H9 (cell line): ENCODE data around the gene DYRK1A. TPM values are rescaled to one million over a fixed set of nuclear protein-coding genes. Genes with fewer than 3 reads are reported as not detected.

Experiments used
- DNase-seq: peaks from one replicate; pipeline ENCODE4 v3.0.0-alpha.2; 2017
- H2AFZ ChIP-seq: one replicate; pipeline ENCODE4 v1.6.1; 2013; ENCODE audit warnings: mild to moderate bottlenecking, low read length, control low read depth, moderate library complexity
- H2AK5ac ChIP-seq: 2 replicates; pipeline ENCODE4 v1.6.1; 2013; ENCODE audit warnings: low read length, control low read depth, mixed read lengths; ENCODE audit not compliant: insufficient read length
- H2BK120ac ChIP-seq: one replicate; pipeline ENCODE4 v1.6.1; 2013; ENCODE audit warnings: low read depth, mild to moderate bottlenecking, low read length, control low read depth, inconsistent platforms; ENCODE audit not compliant: poor library complexity, severe bottlenecking
- H2BK12ac ChIP-seq: 2 replicates; pipeline ENCODE4 v1.6.1; 2013; ENCODE audit warnings: low read length, control low read depth, mixed read lengths, low read depth; ENCODE audit not compliant: insufficient read length
- H2BK15ac ChIP-seq: 2 replicates; pipeline ENCODE4 v1.6.1; 2013; ENCODE audit warnings: low read depth, low read length, control low read depth
- H2BK20ac ChIP-seq: one replicate; pipeline ENCODE4 v1.6.1; 2013; ENCODE audit warnings: low read depth, mild to moderate bottlenecking, low read length, control low read depth, inconsistent platforms; ENCODE audit not compliant: poor library complexity, severe bottlenecking
- H2BK5ac ChIP-seq: 2 replicates; pipeline ENCODE4 v1.6.1; 2013; ENCODE audit warnings: low read length, control low read depth, mixed read lengths; ENCODE audit not compliant: insufficient read length
- H3K14ac ChIP-seq: 2 replicates; pipeline ENCODE4 v1.6.1; 2013; ENCODE audit warnings: low read length, control low read depth; ENCODE audit not compliant: insufficient read depth
- H3K18ac ChIP-seq: 2 replicates; pipeline ENCODE4 v1.6.1; 2013; ENCODE audit warnings: low read depth, mild to moderate bottlenecking, mixed read lengths, low read length, control low read depth; ENCODE audit not compliant: insufficient read length
- H3K23ac ChIP-seq: 2 replicates; pipeline ENCODE4 v1.6.1; 2013; ENCODE audit warnings: low read length, control low read depth, mixed read lengths, low read depth; ENCODE audit not compliant: insufficient read length
- H3K23me2 ChIP-seq: 2 replicates; pipeline ENCODE4 v1.6.1; 2013; ENCODE audit warnings: low read depth, mild to moderate bottlenecking, mixed read lengths, low read length, control low read depth; ENCODE audit not compliant: insufficient read length, poor library complexity, severe bottlenecking
- H3K27ac ChIP-seq: 2 replicates; pipeline ENCODE4 v1.5.1; 2013; ENCODE audit warnings: low read length, control low read depth, mixed read lengths, low read depth; ENCODE audit not compliant: insufficient read length
- H3K27me3 ChIP-seq: 2 replicates; pipeline ENCODE4 v1.6.1; 2013; ENCODE audit warnings: low read length, control low read depth, inconsistent platforms; ENCODE audit not compliant: insufficient read depth
- H3K4ac ChIP-seq: 2 replicates; pipeline ENCODE4 v1.6.1; 2013; ENCODE audit warnings: low read depth, mild to moderate bottlenecking, control low read depth, inconsistent platforms, low read length, moderate library complexity
- H3K4me1 ChIP-seq: 2 replicates; pipeline ENCODE4 v1.6.1; 2013; ENCODE audit warnings: low read length, control low read depth, inconsistent platforms; ENCODE audit not compliant: insufficient read depth
- H3K4me2 ChIP-seq: 2 replicates; pipeline ENCODE4 v1.6.1; 2013; ENCODE audit warnings: low read length, control low read depth, mixed read lengths; ENCODE audit not compliant: insufficient read length, insufficient read depth
- H3K56ac ChIP-seq: 2 replicates; pipeline ENCODE4 v1.6.1; 2013; ENCODE audit warnings: low read depth, mild to moderate bottlenecking, mixed read lengths, low read length, control low read depth; ENCODE audit not compliant: insufficient read length
- H3K79me1 ChIP-seq: 2 replicates; pipeline ENCODE4 v1.6.1; 2013; ENCODE audit warnings: low read depth, mild to moderate bottlenecking, moderate library complexity, low read length, control low read depth, inconsistent platforms; ENCODE audit not compliant: insufficient read depth, poor library complexity, severe bottlenecking
- H3K79me2 ChIP-seq: 2 replicates; pipeline ENCODE4 v1.6.1; 2013; ENCODE audit warnings: low read length, control low read depth, inconsistent platforms; ENCODE audit not compliant: insufficient read depth
- H3K9ac ChIP-seq: 2 replicates; pipeline ENCODE4 v1.6.1; 2013; ENCODE audit warnings: low read length, control low read depth, mixed read lengths; ENCODE audit not compliant: insufficient read length; ENCODE audit errors: extremely low read depth
- H3K9me3 ChIP-seq: one replicate; pipeline ENCODE4 v1.6.1; 2013; ENCODE audit warnings: low read depth, low read length, inconsistent platforms; ENCODE audit not compliant: control insufficient read depth
- H3T11ph ChIP-seq: one replicate; pipeline ENCODE4 v1.6.1; 2013; ENCODE audit warnings: mild to moderate bottlenecking, low read length, control low read depth, inconsistent platforms
- H4K20me1 ChIP-seq: one replicate; pipeline ENCODE4 v1.6.1; 2013; ENCODE audit not compliant: control insufficient read depth, insufficient read length, insufficient read depth
- H4K5ac ChIP-seq: 2 replicates; pipeline ENCODE4 v1.6.1; 2013; ENCODE audit warnings: low read depth, mild to moderate bottlenecking, mixed read lengths, low read length, control low read depth; ENCODE audit not compliant: insufficient read length
- H4K8ac ChIP-seq: replicated peaks from 2 replicates; pipeline ENCODE4 v1.6.1; 2013; ENCODE audit warnings: low read length, control low read depth, mixed read lengths, low read depth; ENCODE audit not compliant: insufficient read length
- H4K91ac ChIP-seq: 2 replicates; pipeline ENCODE4 v1.6.1; 2013; ENCODE audit warnings: low read depth, mild to moderate bottlenecking, moderate library complexity, mixed read lengths, low read length, control low read depth; ENCODE audit not compliant: insufficient read length
- H3K27ac Mint-ChIP-seq, 3 experiments: 2 replicates in 2 of 3; 3 replicates in 1 of 3; pipeline ENCODE4 v1.8.0; 2020 to 2021; ENCODE audit warnings: mixed read lengths in 3 of 3, mild to moderate bottlenecking in 1 of 3, moderate library complexity in 1 of 3
- H3K27me3 Mint-ChIP-seq: 2 replicates; pipeline ENCODE4 v1.8.0; 2021; ENCODE audit warnings: low read depth, mild to moderate bottlenecking, moderate library complexity, mixed read lengths
- H3K36me3 Mint-ChIP-seq, 3 experiments: 2 replicates in 2 of 3; 3 replicates in 1 of 3; pipeline ENCODE4 v1.8.0; 2020 to 2021; ENCODE audit warnings: low read depth in 3 of 3, mixed read lengths in 3 of 3; ENCODE audit not compliant: insufficient read depth in 1 of 3
- H3K4me1 Mint-ChIP-seq, 2 experiments: 2 replicates each; pipeline ENCODE4 v1.8.0; 2020; ENCODE audit warnings: mixed read lengths in 2 of 2
- H3K4me3 Mint-ChIP-seq, 2 experiments: 2 replicates in 1 of 2; 3 replicates in 1 of 2; pipeline ENCODE4 v1.8.0; 2020 to 2021; ENCODE audit warnings: mild to moderate bottlenecking in 2 of 2, mixed read lengths in 2 of 2, moderate library complexity in 1 of 2
- H3K9me3 Mint-ChIP-seq, 2 experiments: 2 replicates in 1 of 2; 3 replicates in 1 of 2; pipeline ENCODE4 v1.8.0; 2020; ENCODE audit warnings: mild to moderate bottlenecking in 2 of 2, mixed read lengths in 2 of 2, moderate library complexity in 1 of 2
- CTCF ChIP-seq: fragments of 200-600 bp; sonication (generic); conservative IDR thresholded peaks from 3 replicates; pipeline ENCODE4 v1.8.0; 2021; ENCODE audit warnings: antibody characterized with exemption, mild to moderate bottlenecking
- WGBS: extraction: QIAGEN DNeasy Blood & Tissue Kit; methylation state at CpG from one replicate; pipeline ENCODE4 v1.1.7; 2013; ENCODE audit warnings: missing lambda C conversion rate, low lambda C conversion rate, mixed read lengths; ENCODE audit not compliant: insufficient read length; ENCODE audit errors: extremely low coverage; 5-methylcytosine and 5-hydroxymethylcytosine counted together
- total RNA-seq: library from RNA; stranded (reverse); gene quantifications from 2 replicates; pipeline ENCODE4 v1.2.1, GENCODE V29; 2021

DYRK1A gene
- total RNA-seq, 1 experiment from 2014 or later, result 73.6 TPM

GRCh38 chr21:37433456-37433840, 66.9 kb downstream of the DYRK1A start:
- no peak overlapping the region for H2BK120ac ChIP-seq
- no peak overlapping the region for H4K5ac ChIP-seq
- no peak overlapping the region for H3K18ac ChIP-seq
- H2BK15ac ChIP-seq, result no peak overlapping the region
- no peak overlapping the region for H2AFZ ChIP-seq
- H3K4ac ChIP-seq, result no peak overlapping the region
- peak overlapping the region; percentile 9 for H3T11ph ChIP-seq
- no peak overlapping the region for H4K8ac ChIP-seq
- H3K27me3 ChIP-seq, result no peaks in the 10 kb centered on the region
- no peaks in the 10 kb centered on the region for H3K27me3 Mint-ChIP-seq
- WGBS, result no CpG with 5 or more reads among the region's 5 CpGs
- peaks cover 7% of the 10 kb centered on the region; the same call in 1 of the 2 replicates for H3K4me1 ChIP-seq
- H3K9ac ChIP-seq, result no peak overlapping the region
- H3K4me1 Mint-ChIP-seq, result peaks cover 40 to 42% of the 10 kb centered on the region in 2 experiments
- DNase-seq, result no peak
- no peak overlapping the region for H2BK20ac ChIP-seq
- H3K79me1 ChIP-seq, result no peaks in the 10 kb centered on the region
- H3K36me3 Mint-ChIP-seq, result peaks cover 9 to 12% (median 10%) of the 10 kb centered on the region in 3 experiments
- no peak overlapping the region for H3K56ac ChIP-seq
- H3K27ac ChIP-seq, result no peak overlapping the region
- H3K14ac ChIP-seq, result no peak overlapping the region
- H3K4me3 Mint-ChIP-seq, result no peak overlapping the region
- H2BK5ac ChIP-seq, result no peak overlapping the region
- H3K9me3 Mint-ChIP-seq, result peaks cover 0 to 4% of the 10 kb centered on the region in 2 experiments; a peak in 2 of 5 replicates
- TF ChIP-seq CTCF, result no peak
- no peak overlapping the region for H3K4me2 ChIP-seq
- no peak overlapping the region for H2BK12ac ChIP-seq
- no peak overlapping the region for H4K91ac ChIP-seq
- H4K20me1 ChIP-seq, result no peaks in the 10 kb centered on the region
- H3K9me3 ChIP-seq, result no peaks in the 10 kb centered on the region
- H3K23me2 ChIP-seq, result no peaks in the 10 kb centered on the region
- H3K79me2 ChIP-seq, result peaks cover 32% of the 10 kb centered on the region; the same call in 1 of the 2 replicates
- no peak overlapping the region for H3K23ac ChIP-seq
- H2AK5ac ChIP-seq, result no peak overlapping the region
- peak overlapping the region in 2 of 3 experiments; percentile 84 to 94; a peak in 4 of 7 replicates for H3K27ac Mint-ChIP-seq
